ENCODE data around the gene CIPC.

Gene CIPC

DNA sequence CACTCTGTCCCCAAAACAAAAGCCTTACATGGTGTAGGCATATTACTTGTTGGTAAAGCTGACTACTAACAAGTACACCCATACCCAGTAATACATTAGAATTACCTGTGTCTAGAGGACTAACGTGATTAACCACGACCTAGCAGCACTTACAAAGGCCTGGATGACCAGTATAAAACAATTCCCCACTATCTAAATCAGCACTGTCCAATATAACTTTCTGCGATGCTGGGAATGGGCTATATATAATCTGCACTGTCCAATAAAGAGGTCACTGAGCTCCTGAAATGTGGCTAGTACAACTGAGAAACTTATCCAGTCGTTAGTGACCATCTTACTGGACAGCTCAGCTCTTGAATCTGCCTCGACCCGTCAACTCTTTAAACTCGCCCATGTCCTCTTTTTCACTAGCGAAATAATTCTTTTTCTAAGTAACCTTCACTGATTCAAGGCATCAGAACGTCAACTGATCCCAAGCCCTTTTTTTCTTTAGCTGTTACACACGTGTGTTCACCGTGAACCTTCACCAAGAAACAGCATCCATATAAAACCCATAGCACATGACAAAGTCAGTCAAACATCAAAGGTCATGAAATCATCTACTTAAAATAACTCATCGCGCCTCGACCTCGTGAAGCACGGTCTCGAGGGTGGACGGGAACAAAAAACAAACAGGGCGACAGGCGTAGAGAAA is 905 bp upstream of the CIPC start:
- Histone ChIP-seq H2AFZ (ENCODE audit: low read depth, low read length, severe bottlenecking) (peak overlapping the region; percentile 10), H3K27me3 (ENCODE audit: low read length) (no peaks in the 10 kb centered on the region), H3K9me3 (ENCODE audit: insufficient read depth, low read length) (no peaks in the 10 kb centered on the region), H3K27ac (ENCODE audit: low read depth, low read length) (0 out of 2 replicates have a peak overlapping the region, but pooled peaks have one; percentile 8), H3K9me2 (replicated peaks; ENCODE audit: insufficient read depth, low read length) (no peaks in the 10 kb centered on the region), H3K4me3 (ENCODE audit: insufficient read depth, low read length, poor library complexity, severe bottlenecking) (peak overlapping the region; percentile 57), H3K36me3 (ENCODE audit: low read length) (no peaks in the 10 kb centered on the region), H3F3A (ENCODE audit: insufficient read depth) (peaks cover 6% of the 10 kb centered on the region), H3K79me2 (ENCODE audit: insufficient read depth, low read length) (no peaks in the 10 kb centered on the region), H3K4me2 (ENCODE audit: low read depth, low read length, poor library complexity, severe bottlenecking) (peak overlapping the region; percentile 69), H4K20me1 (ENCODE audit: low read depth, low read length) (no peaks in the 10 kb centered on the region), H3K9ac (ENCODE audit: low read length) (peak overlapping the region; percentile 75)
- TF ChIP-seq, protein P1, sequence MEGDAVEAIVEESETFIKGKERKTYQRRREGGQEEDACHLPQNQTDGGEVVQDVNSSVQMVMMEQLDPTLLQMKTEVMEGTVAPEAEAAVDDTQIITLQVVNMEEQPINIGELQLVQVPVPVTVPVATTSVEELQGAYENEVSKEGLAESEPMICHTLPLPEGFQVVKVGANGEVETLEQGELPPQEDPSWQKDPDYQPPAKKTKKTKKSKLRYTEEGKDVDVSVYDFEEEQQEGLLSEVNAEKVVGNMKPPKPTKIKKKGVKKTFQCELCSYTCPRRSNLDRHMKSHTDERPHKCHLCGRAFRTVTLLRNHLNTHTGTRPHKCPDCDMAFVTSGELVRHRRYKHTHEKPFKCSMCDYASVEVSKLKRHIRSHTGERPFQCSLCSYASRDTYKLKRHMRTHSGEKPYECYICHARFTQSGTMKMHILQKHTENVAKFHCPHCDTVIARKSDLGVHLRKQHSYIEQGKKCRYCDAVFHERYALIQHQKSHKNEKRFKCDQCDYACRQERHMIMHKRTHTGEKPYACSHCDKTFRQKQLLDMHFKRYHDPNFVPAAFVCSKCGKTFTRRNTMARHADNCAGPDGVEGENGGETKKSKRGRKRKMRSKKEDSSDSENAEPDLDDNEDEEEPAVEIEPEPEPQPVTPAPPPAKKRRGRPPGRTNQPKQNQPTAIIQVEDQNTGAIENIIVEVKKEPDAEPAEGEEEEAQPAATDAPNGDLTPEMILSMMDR (IDR thresholded peaks at IDR 0.05; ENCODE audit: insufficient read depth, low read length, poor library complexity, severe bottlenecking) = no peak
- no peak for TF ChIP-seq EZH2phosphoT487 (conservative IDR thresholded peaks at IDR 0.05; ENCODE audit: low read length)

DNA sequence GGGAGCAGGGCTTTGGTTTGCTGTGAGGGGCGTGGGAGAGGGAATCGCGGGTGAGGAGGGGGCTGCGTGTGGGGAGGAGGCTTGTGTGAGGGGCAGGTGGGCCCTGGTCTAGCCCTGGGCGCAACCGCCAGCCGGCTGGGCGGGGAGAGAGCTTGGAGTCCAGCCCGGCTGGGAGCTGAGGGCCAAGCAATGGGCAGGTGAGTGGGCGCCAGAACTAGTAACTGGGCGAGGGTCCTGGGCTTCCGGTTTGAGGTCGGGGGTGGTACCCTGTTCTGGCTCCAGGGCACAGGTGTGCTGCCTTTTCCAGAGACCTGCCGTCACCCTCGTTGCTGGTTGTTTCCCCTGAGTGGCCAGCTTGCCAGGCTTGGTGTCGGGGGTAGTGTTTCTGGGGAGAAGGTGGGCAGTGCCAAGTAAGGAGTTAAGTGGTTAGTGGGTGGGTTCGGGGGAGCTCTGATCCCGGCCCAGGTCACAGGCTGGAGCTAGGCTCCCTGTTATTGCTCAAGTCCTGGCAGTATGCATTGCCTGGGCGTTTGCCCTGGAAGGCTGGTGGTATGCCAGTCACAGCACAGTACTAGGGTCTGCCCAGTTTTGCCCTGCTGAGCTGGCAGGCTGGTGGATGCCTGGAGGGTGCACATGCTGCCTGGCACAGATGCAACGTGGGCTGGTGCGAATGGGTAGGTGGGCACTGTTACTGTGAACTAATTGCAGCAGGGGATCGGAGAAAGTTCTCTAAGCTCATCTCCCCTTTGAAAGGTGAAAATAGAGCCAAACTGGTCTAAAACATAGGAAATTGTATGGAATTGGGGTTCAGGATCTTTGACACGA is 683 bp downstream of the CIPC start:
- Histone ChIP-seq H3K9me3 (ENCODE audit: insufficient read depth, low read length) (no peaks in the 10 kb centered on the region), H4K20me1 (ENCODE audit: low read depth, low read length) (no peaks in the 10 kb centered on the region), H3K36me3 (ENCODE audit: low read length) (no peaks in the 10 kb centered on the region), H3F3A (ENCODE audit: insufficient read depth) (peaks cover 6% of the 10 kb centered on the region), H3K9ac (ENCODE audit: low read length) (peak overlapping the region; percentile 75), H3K27me3 (ENCODE audit: low read length) (no peaks in the 10 kb centered on the region), H3K79me2 (ENCODE audit: insufficient read depth, low read length) (no peaks in the 10 kb centered on the region), H3K4me2 (ENCODE audit: low read depth, low read length, poor library complexity, severe bottlenecking) (peak overlapping the region; percentile 65), H3K4me3 (ENCODE audit: insufficient read depth, low read length, poor library complexity, severe bottlenecking) (peak overlapping the region; percentile 89), H3K27ac (ENCODE audit: low read depth, low read length) (peak overlapping the region; percentile 14; the same call in 1 of the 2 replicates), H3K9me2 (replicated peaks; ENCODE audit: insufficient read depth, low read length) (no peaks in the 10 kb centered on the region), H2AFZ (ENCODE audit: low read depth, low read length, severe bottlenecking) (peak overlapping the region; percentile 79)
- TF ChIP-seq, protein P1 (IDR thresholded peaks at IDR 0.05; ENCODE audit: insufficient read depth, low read length, poor library complexity, severe bottlenecking) = no peak
- no peak for TF ChIP-seq EZH2phosphoT487 (conservative IDR thresholded peaks at IDR 0.05; ENCODE audit: low read length)

DNA sequence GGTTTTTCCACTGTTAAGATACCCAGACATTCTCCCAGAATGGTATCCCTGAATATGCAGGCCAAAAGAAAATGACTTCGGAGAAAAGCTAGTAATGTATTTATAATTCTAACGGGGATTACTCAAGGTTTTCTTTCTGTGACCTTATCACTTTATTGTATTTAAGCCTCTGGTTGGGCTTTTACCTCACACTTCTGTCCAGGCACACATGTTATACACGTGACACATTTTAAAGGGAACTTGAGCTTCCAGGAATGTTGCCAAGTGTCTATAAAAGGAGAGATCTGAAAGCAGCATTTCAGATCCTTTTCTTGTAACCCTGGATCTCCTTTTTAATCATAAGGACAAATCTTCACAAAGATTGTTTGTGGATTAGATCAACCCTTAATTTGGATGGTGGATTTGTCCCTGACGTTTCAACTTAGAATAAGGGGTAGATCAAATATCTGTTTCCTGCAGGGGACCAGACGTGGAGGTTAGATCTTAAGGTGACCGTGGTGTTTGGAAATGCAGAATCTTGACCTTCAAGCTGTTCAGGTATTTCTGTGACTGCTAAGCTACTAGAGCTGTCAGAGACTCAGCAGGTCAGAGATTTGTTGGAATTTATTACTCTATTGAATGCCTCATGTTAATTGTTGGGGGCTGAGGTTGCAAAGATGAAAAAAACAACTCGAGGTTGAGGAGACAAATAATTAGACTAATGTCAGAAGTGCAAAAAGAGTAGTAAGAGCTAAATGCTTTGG is 1.5 kb downstream of the CIPC start:
- peak overlapping the region; percentile 65 for H3K4me2 ChIP-seq (ENCODE audit: low read depth, low read length, poor library complexity, severe bottlenecking)
- no peaks in the 10 kb centered on the region for H3K79me2 ChIP-seq (ENCODE audit: insufficient read depth, low read length)
- no peak overlapping the region for H3K27ac ChIP-seq (ENCODE audit: low read depth, low read length)
- H3K9ac ChIP-seq (ENCODE audit: low read length) = no peak overlapping the region
- H3K36me3 ChIP-seq (ENCODE audit: low read length) = no peaks in the 10 kb centered on the region
- H3K9me3 ChIP-seq (ENCODE audit: insufficient read depth, low read length) = no peaks in the 10 kb centered on the region
- TF ChIP-seq, protein P1 (IDR thresholded peaks at IDR 0.05; ENCODE audit: insufficient read depth, low read length, poor library complexity, severe bottlenecking) = no peak
- TF ChIP-seq EZH2phosphoT487 (conservative IDR thresholded peaks at IDR 0.05; ENCODE audit: low read length) = no peak
- H4K20me1 ChIP-seq (ENCODE audit: low read depth, low read length) = no peaks in the 10 kb centered on the region
- H3F3A ChIP-seq (ENCODE audit: insufficient read depth) = peaks cover 6% of the 10 kb centered on the region
- no peaks in the 10 kb centered on the region for H3K9me2 ChIP-seq (replicated peaks; ENCODE audit: insufficient read depth, low read length)
- no peak overlapping the region for H2AFZ ChIP-seq (ENCODE audit: low read depth, low read length, severe bottlenecking)
- no peak overlapping the region for H3K4me3 ChIP-seq (ENCODE audit: insufficient read depth, low read length, poor library complexity, severe bottlenecking)
- H3K27me3 ChIP-seq (ENCODE audit: low read length) = no peaks in the 10 kb centered on the region

Data from SU-DHL-6 (cell line).